Islet precursor cell (in vitro differentiated cells): Measurements from ENCODE around the gene CACNA1C.
"Not testable (repeated sequence)": the region's sequence is repeated elsewhere in the genome, so short reads cannot be mapped to it uniquely, and the experiment has no call there.

Experiments
- DNase-seq: peaks from one replicate; pipeline ENCODE4 v3.0.0-alpha.2; 2018

CACNA1C gene

DNA sequence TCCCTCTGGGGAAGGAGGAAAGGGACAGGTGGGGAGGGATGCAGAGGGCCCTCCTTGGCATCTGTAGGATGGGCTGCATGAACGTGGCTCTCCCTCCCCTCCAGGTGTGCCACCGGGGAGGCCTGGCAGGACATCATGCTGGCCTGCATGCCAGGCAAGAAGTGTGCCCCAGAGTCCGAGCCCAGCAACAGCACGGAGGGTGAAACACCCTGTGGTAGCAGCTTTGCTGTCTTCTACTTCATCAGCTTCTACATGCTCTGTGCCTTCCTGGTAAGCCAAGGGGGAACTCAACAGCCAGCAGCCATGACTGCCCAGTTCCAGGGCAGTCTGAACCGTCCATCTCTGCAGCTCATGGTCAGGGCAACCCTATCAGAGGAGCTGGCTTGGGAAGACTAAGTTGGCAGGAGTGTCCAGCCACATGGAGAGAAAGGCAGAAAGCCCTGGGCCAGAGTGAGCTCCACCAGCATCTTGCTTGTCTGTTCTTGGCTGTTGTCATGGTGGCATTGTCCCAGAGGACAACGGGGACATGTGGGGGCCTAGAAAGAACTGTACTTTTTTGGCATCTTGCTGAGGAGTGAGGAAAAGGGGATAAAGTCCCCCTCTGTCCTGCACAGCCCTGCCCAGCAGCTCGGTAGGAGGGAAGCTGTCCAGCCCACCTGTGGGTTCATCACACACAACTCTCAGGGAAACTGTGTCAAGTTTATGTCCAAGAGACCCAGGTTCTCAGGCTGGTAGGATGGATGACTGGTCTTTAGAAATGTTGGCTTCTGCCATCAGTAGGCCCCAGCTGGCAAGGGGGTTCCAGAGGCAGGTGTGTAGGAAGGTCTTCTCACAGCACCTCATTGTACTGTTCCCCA lies 612.2 kb downstream of the CACNA1C start:
- peak; percentile 54 for DNase-seq

- DNase-seq, result peak; percentile 41
Observed at GRCh38 chr12:2666411-2666810, 613.6 kb downstream of the CACNA1C start.

- DNase-seq, result peak; percentile 21
Observed at GRCh38 chr12:2666846-2667245, 614.1 kb downstream of the CACNA1C start.

DNA sequence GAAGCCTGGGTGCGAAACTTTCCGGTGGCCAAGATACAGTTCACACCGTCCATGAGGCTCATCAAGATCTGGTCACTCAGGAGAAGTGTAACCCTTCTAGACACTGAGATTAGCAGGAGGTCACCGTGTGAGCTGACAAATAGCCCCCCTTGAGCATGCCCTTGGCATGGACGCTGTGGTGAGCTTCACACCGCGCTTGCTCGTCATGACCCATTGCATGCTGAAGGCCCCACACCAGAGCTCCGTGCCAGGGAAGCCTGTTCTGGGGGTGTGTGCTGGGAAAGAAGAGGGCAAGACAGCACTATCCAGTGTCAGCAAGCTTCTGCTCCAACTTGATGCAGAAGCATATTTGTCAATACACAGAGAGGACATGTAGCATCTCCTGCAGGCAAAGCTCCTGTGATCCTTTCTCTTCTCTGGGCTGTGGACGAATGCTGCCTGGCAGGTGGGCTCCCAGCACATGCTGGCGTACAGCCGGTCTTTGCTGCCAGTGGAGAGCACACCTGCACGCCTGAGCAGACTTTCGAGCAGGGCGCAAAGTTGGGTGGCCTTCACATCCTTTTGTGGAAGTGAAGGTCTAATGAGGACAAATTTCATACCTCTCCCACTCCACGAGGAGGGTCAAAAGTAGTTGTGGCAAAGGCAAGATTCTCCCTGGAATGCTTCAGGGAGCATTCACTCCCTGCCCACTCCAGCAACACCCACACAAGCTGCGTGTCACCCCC lies 615.1 kb downstream of the CACNA1C start:
- DNase-seq, result peak; percentile 46

DNA sequence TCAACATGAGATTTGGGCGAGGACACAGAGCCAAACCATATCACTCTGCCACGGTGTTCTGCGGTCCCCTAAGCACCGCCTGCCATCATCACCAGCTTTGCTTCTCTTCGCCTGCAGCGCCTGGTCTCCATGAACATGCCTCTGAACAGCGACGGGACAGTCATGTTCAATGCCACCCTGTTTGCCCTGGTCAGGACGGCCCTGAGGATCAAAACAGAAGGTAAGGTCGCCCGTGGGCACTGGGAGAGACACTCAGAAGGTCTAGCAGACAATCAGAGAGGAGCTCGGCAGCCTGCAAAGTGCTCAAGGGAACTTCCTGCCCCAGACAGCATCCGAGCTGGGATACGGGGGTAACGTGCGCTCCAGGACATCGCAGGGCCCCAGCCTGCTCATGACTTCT lies 616.0 kb downstream of the CACNA1C start:
- peak; percentile 51 for DNase-seq

GRCh38 chr12:2669560-2669959 lies 616.8 kb downstream of the CACNA1C start:
- peak; percentile 34 for DNase-seq

GRCh38 chr12:2672863-2673262 lies 620.1 kb downstream of the CACNA1C start:
- peak; percentile 40 for DNase-seq

GRCh38 chr12:2673966-2674810 lies 621.4 kb downstream of the CACNA1C start:
- peak; percentile 55 for DNase-seq

DNA sequence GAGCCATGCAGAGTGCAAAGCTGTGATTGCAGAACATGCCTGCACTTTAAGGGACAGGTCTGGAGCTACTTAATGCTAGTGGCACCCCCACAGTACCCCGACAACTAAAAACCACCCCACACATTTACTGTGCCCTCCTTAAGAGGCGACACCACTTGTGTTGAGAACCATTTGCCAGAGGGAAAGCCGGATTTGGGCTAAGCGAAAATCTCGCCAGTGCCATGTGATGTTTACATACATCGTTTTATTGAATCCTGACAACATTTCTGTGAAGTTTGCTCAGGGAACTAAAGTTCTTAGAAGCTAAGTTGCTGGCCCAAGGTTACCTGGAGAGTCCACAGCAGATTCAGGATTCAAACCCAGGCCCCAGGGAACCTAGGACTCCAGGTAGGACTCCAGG lies 623.0 kb downstream of the CACNA1C start:
- no peak for DNase-seq

DNA sequence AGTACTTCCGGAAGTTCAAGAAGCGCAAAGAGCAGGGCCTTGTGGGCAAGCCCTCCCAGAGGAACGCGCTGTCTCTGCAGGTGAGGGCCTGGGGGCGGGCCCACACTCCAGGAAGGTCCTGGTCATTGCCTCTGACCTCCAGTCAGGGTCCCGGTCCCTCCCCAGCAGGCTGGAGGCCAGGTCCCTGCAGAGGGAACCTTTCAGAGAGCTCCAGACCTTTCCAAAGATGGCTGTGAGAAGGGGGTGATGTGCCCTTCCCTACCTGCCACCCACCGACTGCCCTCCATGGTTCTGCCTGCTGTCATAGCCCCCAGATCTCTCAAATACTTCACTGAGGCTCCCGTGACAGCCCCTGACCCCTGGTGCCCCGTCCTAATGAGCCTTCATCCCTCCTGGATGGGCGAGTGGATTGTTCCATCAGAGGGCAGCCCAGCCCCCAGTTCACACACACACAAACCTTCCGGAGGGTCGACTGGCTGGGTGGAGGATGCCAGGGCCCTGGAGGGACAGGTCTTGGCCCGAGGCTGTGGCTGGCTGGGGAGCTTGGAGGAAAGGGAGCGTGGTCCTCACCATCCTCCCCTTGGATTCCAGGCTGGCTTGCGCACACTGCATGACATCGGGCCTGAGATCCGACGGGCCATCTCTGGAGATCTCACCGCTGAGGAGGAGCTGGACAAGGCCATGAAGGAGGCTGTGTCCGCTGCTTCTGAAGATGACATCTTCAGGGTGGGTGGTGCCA lies 624.5 kb downstream of the CACNA1C start:
- peak; percentile 49 for DNase-seq

GRCh38 chr12:2678426-2678825 lies 625.6 kb downstream of the CACNA1C start:
- peak; percentile 49 for DNase-seq

GRCh38 chr12:2679068-2679815 lies 626.5 kb downstream of the CACNA1C start:
- peak; percentile 55 for DNase-seq

DNA sequence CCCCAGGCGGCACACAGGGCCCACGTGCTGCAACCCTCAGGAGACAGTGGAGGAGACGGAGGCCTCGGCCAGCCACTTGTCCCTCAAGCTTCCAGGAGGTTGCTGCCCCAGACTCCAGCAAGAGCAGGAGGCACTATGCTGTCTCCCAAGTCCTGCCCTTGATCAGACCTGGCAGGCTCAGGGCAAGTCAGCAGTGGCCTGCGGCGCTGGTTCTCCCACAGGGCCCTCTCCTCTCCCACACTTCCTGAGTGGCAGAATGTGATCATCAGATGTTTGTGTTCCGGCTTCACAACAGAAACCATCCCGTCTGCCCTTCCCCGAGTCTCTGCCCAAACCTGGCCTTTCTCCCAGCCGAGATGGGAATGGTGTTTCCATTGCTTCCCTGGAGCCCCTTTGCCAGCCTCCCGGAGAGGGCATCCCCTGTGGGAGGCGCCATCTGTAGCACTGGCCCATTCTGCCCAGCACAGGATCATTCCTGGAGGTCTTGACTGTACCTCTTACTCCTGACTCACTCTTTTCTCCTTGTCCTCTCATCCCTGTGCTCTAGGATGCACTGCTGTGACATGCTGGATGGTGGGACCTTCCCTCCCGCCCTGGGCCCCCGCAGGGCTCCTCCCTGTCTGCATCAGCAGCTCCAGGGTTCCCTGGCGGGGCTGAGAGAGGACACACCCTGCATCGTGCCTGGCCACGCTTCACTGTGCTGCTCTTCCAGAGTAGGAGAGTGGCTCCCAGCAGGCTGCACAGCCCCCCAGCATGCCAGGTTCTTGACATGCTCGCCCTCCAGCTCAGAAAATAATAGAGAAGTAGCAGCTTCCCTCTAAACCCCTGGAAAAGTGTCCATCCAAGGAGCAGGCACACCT lies 627.3 kb downstream of the CACNA1C start:
- peak; percentile 54 for DNase-seq

DNA sequence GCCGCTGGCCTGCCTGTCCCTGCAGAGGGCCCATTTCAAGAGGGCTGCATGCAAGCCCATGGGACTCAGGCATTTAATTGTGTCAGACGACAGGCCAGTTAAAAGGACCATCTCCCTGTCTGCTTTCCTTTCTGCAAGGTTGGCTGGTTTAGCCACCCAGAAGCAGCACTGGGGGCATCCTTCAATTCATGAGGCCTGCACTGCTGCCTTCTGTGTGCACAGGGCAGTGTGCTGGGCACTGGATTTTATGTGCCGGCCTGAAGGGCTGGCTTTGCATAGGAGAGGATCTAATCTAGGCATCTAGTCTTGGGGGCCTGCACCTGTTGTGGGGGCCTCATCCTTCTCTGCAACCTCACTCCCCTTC lies 627.9 kb downstream of the CACNA1C start:
- peak; percentile 51 for DNase-seq

DNA sequence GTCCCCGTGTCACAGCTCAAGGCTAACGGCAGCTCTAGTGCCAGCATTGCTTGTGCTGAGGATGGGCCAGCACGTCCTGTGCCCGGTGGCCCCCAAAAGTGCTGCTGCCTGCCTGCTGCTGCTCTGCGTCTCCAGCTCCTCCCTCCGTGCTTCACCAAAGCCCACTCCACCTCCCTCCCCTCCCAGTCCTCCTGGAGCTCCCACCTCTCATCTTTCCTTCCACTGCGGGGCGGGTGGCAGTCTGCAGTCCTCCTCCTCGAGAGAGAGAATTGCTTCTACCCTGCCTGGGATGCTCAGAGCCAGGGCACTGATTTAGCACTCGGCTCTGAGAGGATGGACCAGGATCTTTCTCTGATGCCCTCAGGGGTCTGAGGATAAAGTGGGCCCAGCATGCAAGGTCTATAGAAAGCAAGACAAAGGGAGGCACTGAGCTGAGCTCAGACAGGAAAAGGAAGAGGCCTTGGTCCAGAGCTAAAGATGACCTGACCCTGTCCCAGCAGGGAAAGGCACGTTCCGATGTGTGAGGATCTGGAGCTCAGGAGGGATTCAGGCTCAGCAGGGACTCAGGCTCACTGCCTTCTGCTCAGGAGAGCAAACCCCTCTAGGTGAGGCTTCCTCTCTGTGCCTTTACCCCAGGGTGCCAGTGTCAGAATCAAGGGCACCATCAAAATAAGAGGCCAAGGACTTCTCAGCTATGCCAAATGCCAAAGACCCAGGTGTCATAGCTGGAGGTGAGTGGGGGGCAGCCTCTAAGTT lies 628.8 kb downstream of the CACNA1C start:
- peak; percentile 55 for DNase-seq

DNA sequence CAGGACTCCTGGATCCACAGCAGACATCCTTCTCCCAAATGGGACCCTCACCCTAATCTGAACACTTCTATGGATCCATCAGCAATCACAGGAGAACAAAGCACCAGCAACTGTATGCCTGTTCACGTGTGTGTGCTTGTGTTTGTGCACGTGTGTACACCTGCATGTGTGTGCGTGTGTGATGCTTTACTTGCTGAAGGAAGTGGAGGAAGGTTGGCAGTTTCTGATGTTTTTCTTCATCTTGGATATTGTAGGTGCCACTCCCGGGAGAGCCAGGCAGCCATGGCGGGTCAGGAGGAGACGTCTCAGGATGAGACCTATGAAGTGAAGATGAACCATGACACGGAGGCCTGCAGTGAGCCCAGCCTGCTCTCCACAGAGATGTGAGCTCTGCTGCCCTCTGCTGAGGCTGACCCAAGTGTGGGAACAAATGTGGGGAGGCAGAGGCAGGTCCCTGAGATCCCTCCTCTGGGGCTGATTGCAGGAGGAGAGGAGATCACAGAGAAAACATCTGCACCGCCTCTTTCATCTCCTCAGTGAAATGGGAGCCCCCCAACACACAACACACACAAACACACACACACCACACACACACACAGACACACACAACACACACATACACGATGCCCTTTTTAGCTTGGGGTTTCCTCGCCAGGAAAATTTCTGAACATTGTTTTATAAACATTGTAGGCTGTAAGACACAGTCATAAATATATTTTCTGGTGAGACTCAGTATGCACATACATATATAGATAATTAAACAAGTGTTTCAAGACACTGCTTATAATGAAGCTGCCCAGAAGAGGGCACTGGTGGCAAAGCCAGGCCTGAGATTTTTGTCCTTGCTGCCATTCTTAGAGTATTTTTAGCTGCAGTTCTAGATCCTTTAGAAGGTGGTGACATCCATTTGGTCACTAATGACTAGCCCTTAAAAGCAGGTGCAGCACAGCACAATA lies 629.8 kb downstream of the CACNA1C start:
- DNase-seq, result peak; percentile 89

DNA sequence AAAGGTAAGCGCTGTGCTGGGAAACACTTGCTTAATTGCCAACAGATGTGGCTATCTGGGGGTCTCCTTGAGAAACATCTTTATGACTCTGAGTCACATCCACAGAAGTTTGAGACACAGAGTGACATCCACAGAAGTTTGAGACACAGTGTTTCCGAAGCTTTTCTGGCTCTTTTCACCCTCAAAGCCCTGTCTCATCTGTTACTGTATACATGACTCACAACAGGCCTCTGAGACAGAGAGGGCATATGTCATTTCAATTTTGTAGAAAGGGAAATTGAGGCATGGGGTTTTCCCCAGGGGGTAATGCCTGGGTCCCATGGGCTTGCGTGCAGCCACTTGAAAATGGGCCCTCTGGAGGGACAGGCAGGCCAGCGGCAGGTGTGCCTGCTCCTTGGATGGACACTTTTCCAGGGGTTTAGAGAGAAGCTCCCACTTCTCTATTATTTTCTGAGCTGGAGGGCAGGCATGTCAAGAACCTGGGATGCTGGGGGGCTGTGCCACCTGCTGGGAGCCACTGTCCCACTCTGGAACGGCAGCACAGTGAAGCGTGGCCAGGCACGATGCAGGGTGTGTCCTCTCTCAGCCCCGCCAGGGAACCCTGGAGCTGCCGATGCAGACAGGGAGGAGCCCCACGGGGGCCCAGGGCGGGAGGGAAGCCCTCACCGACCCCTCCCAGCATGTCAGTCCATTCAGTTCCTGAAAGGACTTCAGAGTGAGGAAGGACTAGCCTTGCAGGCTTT lies 630.7 kb downstream of the CACNA1C start:
- peak; percentile 55 for DNase-seq

DNA sequence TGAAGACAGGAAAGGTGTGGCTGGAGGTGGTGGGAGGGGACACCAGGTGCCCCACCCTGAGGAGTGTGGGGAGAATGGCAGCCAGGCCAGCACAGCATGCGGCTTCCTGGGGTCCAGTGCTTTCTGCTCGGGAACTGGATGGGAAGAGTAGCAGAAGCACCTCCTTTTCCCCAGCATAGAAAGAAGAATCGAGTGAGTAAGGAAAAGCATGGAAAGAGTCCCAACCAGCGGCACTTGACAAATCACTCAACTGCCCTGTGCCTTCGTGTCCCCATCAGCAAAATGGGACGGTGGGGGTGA lies 631.2 kb downstream of the CACNA1C start:
- not testable (repeated sequence) for DNase-seq
